Measurements from ENCODE around the gene DGKQ. TPM values are rescaled to one million over a fixed set of nuclear protein-coding genes. Genes with fewer than 3 reads are reported as not detected.

The DGKQ gene
- total and polyA plus RNA-seq, 2 of the 13 experiments (the other 11 are each of a cell fraction or from before 2014, with no cell fraction given): 4.5 to 7.2 TPM

DNA sequence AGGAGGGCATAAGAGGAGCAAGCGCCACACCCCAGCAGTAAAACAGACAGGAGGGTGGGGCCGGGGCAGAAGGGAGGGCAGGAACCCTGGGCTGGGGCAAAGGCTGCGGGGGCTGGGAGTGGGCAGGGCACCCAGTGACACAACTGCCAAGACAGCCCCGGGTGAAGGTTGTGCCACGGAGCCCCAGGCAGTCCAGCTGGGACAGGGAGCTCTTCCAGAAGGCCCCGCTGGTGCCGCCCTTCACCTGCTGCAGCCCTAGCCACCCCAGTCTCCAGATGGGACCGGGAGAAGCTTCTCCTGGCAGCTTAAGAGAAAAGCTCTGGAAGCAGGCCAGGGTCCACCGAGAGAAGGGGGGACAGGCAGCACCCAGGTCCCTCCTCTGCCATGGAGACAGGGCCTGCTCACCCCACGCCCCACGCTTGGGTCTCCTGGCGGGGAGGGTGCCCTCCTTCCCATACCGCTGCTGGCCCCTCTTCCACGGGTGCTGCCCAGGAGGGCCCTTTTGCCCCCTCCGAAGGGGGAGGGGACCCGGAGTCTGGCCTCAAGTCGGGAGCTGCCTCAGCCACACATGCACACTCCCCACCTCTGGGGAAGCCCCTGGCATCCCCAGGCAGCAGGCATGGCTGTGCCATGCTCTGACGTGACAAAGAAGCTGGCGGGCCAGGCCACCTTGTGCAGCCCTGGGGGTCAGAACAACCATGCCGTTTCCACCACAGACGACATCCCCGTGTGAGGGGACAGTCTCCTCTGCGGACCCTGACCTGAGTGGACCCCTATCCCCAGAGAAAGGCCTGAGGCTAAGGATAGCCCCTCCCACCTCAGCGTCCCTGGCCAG is 1.5 kb downstream of the DGKQ start:
- 0 out of 2 replicates have a peak, but pooled peaks have one; percentile 8 for TF ChIP-seq ARID4A (CRISPR knock-in tag; IDR thresholded peaks at IDR 0.05; ENCODE audit: borderline replicate concordance)
- TF ChIP-seq, protein P1, sequence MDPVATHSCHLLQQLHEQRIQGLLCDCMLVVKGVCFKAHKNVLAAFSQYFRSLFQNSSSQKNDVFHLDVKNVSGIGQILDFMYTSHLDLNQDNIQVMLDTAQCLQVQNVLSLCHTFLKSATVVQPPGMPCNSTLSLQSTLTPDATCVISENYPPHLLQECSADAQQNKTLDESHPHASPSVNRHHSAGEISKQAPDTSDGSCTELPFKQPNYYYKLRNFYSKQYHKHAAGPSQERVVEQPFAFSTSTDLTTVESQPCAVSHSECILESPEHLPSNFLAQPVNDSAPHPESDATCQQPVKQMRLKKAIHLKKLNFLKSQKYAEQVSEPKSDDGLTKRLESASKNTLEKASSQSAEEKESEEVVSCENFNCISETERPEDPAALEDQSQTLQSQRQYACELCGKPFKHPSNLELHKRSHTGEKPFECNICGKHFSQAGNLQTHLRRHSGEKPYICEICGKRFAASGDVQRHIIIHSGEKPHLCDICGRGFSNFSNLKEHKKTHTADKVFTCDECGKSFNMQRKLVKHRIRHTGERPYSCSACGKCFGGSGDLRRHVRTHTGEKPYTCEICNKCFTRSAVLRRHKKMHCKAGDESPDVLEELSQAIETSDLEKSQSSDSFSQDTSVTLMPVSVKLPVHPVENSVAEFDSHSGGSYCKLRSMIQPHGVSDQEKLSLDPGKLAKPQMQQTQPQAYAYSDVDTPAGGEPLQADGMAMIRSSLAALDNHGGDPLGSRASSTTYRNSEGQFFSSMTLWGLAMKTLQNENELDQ (CRISPR knock-in tag; IDR thresholded peaks at IDR 0.05; ENCODE audit: borderline replicate concordance): no peak
- TF ChIP-seq HNRNPL (IDR thresholded peaks at IDR 0.05; ENCODE audit: low read depth, low read length): 0 out of 2 replicates have a peak, but pooled peaks have one; percentile 21
- TF ChIP-seq, protein P2, sequence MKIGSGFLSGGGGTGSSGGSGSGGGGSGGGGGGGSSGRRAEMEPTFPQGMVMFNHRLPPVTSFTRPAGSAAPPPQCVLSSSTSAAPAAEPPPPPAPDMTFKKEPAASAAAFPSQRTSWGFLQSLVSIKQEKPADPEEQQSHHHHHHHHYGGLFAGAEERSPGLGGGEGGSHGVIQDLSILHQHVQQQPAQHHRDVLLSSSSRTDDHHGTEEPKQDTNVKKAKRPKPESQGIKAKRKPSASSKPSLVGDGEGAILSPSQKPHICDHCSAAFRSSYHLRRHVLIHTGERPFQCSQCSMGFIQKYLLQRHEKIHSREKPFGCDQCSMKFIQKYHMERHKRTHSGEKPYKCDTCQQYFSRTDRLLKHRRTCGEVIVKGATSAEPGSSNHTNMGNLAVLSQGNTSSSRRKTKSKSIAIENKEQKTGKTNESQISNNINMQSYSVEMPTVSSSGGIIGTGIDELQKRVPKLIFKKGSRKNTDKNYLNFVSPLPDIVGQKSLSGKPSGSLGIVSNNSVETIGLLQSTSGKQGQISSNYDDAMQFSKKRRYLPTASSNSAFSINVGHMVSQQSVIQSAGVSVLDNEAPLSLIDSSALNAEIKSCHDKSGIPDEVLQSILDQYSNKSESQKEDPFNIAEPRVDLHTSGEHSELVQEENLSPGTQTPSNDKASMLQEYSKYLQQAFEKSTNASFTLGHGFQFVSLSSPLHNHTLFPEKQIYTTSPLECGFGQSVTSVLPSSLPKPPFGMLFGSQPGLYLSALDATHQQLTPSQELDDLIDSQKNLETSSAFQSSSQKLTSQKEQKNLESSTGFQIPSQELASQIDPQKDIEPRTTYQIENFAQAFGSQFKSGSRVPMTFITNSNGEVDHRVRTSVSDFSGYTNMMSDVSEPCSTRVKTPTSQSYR (CRISPR knock-in tag; IDR thresholded peaks at IDR 0.05; ENCODE audit: borderline replicate concordance): no peak
- Histone ChIP-seq H3K4me1 (ENCODE audit: insufficient read depth, low read length) (peaks cover 15% of the 10 kb centered on the region), H3K36me3 (replicated peaks in 1 of 2; ENCODE audit: control insufficient read depth in 1 of 2, insufficient read depth in 2 of 2, low read length in 2 of 2) (no peaks in the 10 kb centered on the region), H3K79me2 (ENCODE audit: insufficient read depth, low read length) (no peaks in the 10 kb centered on the region), H3K9ac (ENCODE audit: insufficient read depth, low read depth, low read length) (peak overlapping the region; percentile 67; the same call in 1 of the 2 replicates), H2AFZ (ENCODE audit: low read length) (no peak overlapping the region), H3K27me3 (ENCODE audit: control insufficient read depth in 1 of 2, insufficient read depth in 2 of 2, low read length in 2 of 2) (no peaks in the 10 kb centered on the region), H4K20me1 (ENCODE audit: insufficient read depth, low read length) (peaks cover 3% of the 10 kb centered on the region; the same call in 1 of the 2 replicates), H3K27ac (ENCODE audit: extremely low read length, insufficient read depth, low read length) (no peak overlapping the region), H3K9me3 (ENCODE audit: low read length) (no peaks in the 10 kb centered on the region), H3K4me2 (ENCODE audit: low read depth, low read length) (peak overlapping the region; percentile 98), H3K4me3 (replicated peaks in 1 of 3; ENCODE audit: insufficient read depth in 1 of 3, low read depth in 2 of 3, low read length in 3 of 3) (peak overlapping the region; percentile 74 to 87 (median 81); a peak in 4 of 6 replicates)
- ATAC-seq: peak; percentile 1; the same call in 2 of the 3 replicates
- ChIA-PET POLR2A (interaction anchor here (1.0 to 1.4 kb wide), 3 partner anchors 13 to 40 kb away, joined by 3 to 4 read pairs (median 3); partner anchors contain the start of genes GAK, IDUA and TMEM175), CTCF (ENCODE audit: low intra/inter-chr PET ratio, low total read pairs) (no interaction called here)
- FAIRE-seq: no peak
- DNase-seq (ENCODE audit: low spot score): no peak
- TSS peak; percentile 53 for BruUV-seq (replicated peaks)
- in situ Hi-C loops (cut with HindIII; ENCODE audit: extremely low pct_ligation_motif_present, low pct_unique_long_range_greater_than_20kb) (no loop called here), intact Hi-C loops (cut with micrococcal nuclease; ENCODE audit: unreplicated experiment) (loop anchor here (2.0 kb wide), 1 partner anchor 21 kb away; the partner anchor contains the start of gene SLC26A1)
- 37% methylated on average over 9 of the region's 24 CpGs for WGBS (ENCODE audit: low lambda C conversion rate)
